Nephron (organoid): ENCODE measurements around the gene NIM1K.

Experiments used
- H3K27ac Mint-ChIP-seq, 3 experiments: 2 replicates each; pipeline ENCODE4 v1.8.0; 2020; ENCODE audit warnings: mixed read lengths in 3 of 3, mild to moderate bottlenecking in 2 of 3, moderate library complexity in 1 of 3
- H3K27me3 Mint-ChIP-seq: 2 replicates; pipeline ENCODE4 v1.8.0; 2021; ENCODE audit warnings: low read depth, mild to moderate bottlenecking, moderate library complexity, mixed read lengths
- H3K36me3 Mint-ChIP-seq: 2 replicates; pipeline ENCODE4 v1.8.0; 2020; ENCODE audit warnings: low read depth, mixed read lengths
- H3K4me1 Mint-ChIP-seq: 2 replicates; pipeline ENCODE4 v1.8.0; 2020; ENCODE audit warnings: mixed read lengths
- H3K4me3 Mint-ChIP-seq, 3 experiments: 2 replicates each; pipeline ENCODE4 v1.8.0; 2020; ENCODE audit warnings: mild to moderate bottlenecking in 3 of 3, mixed read lengths in 3 of 3, moderate library complexity in 2 of 3
- H3K9me3 Mint-ChIP-seq: 2 replicates; pipeline ENCODE4 v1.8.0; 2020; ENCODE audit warnings: mixed read lengths
- TF ChIP-seq, protein P1 (sequence below), 3 experiments: fragments of 200-600 bp; sonication (generic); IDR thresholded peaks; one replicate each; pipeline ENCODE4 v1.5.0; 2021; ENCODE audit warnings: antibody characterized with exemption in 3 of 3; ENCODE audit not compliant: unreplicated experiment in 3 of 3

NIM1K gene

GRCh38 chr5:43191740-43192557 is at the start of gene NIM1K:
Gene NIM1K (plus strand): TSS chr5:43192225. CDS start chr5:43245776, 53,551 bp downstream.
- TF ChIP-seq, protein P1, sequence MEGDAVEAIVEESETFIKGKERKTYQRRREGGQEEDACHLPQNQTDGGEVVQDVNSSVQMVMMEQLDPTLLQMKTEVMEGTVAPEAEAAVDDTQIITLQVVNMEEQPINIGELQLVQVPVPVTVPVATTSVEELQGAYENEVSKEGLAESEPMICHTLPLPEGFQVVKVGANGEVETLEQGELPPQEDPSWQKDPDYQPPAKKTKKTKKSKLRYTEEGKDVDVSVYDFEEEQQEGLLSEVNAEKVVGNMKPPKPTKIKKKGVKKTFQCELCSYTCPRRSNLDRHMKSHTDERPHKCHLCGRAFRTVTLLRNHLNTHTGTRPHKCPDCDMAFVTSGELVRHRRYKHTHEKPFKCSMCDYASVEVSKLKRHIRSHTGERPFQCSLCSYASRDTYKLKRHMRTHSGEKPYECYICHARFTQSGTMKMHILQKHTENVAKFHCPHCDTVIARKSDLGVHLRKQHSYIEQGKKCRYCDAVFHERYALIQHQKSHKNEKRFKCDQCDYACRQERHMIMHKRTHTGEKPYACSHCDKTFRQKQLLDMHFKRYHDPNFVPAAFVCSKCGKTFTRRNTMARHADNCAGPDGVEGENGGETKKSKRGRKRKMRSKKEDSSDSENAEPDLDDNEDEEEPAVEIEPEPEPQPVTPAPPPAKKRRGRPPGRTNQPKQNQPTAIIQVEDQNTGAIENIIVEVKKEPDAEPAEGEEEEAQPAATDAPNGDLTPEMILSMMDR (IDR thresholded peaks at IDR 0.05; ENCODE audit: unreplicated experiment in 3 of 3) = no peak
- no peak within 1 kb of the TSS for H3K27ac Mint-ChIP-seq
- no peaks in the 10 kb centered on the region for H3K9me3 Mint-ChIP-seq
- H3K4me1 Mint-ChIP-seq = peaks cover 15% of the 10 kb centered on the region
- H3K4me3 Mint-ChIP-seq = peak within 1 kb of the TSS; percentile 81 to 85 (median 83)
- H3K36me3 Mint-ChIP-seq = no peaks in the 10 kb centered on the region
- H3K27me3 Mint-ChIP-seq = peaks cover 52% of the 10 kb centered on the region

DNA sequence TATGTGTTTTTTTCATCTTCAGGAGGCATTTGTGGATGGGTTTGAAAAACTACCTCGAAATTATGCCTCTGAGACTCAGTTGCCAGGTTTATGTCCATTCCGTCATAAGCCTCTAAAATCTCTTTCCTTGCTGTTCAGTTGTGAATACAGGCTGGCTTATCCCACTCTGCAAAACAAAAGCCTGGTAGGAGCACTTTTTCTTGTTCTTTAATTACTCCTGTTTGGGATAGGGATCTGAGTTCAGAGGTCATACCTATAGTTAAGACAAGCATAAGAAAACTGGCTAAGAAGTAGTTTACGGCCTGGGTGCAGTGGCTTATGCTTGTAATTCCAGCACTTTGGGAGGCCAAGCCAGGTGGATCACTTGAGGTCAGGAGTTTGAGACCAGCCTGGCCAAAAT is 47.0 kb upstream of the NIM1K start:
- no peaks in the 10 kb centered on the region for H3K9me3 Mint-ChIP-seq
- H3K36me3 Mint-ChIP-seq = peaks cover 56% of the 10 kb centered on the region
- TF ChIP-seq, protein P1 (IDR thresholded peaks at IDR 0.05; ENCODE audit: unreplicated experiment in 3 of 3) = no peak
- H3K4me1 Mint-ChIP-seq = no peaks in the 10 kb centered on the region
- no peak overlapping the region for H3K27ac Mint-ChIP-seq
- no peak overlapping the region for H3K4me3 Mint-ChIP-seq
- no peaks in the 10 kb centered on the region for H3K27me3 Mint-ChIP-seq

DNA sequence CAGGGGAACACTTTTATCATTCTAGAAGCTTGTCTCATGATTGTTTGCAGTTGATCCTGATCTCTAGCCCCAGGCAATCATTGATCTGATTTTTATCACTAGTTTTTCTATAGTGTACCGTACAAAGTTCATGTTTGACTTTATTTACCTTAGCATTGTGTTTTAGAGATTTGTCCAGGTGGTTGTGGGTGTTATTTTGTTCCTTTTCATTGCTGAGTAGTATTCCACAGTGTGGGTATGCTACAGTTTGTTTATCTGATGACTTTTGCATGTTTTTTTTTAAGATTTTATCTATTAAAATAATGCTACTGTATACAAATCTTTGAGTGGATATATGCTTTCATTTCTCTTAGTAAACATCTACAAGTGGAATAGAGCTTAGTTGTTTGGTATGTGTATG is 45.1 kb upstream of the NIM1K start:
- H3K27me3 Mint-ChIP-seq = no peaks in the 10 kb centered on the region
- H3K4me3 Mint-ChIP-seq = no peak overlapping the region
- H3K4me1 Mint-ChIP-seq = no peaks in the 10 kb centered on the region
- no peak overlapping the region for H3K27ac Mint-ChIP-seq
- TF ChIP-seq, protein P1 (IDR thresholded peaks at IDR 0.05; ENCODE audit: unreplicated experiment in 3 of 3) = no peak
- H3K36me3 Mint-ChIP-seq = peaks cover 41% of the 10 kb centered on the region
- H3K9me3 Mint-ChIP-seq = no peaks in the 10 kb centered on the region

DNA sequence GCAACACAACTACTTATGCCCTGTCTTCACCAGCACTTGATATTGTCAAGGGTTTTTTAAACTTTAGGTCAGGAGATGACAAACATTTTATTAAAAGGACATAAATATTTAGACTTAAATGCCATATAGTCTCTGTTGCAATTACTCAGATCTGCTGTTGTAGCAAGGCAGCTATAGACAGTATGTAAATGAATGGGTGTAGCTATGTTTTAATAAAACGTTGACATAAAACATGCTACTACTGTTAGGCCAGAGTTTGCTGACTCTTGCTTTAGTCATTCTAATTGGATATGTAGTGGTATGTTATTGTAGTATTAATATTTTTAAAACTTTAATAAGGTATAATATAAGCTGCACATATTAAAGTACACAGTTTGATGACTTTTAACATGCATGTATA is 43.6 kb upstream of the NIM1K start:
- Mint-ChIP-seq H3K36me3 (peaks cover 42% of the 10 kb centered on the region), H3K27ac (no peak overlapping the region)

DNA sequence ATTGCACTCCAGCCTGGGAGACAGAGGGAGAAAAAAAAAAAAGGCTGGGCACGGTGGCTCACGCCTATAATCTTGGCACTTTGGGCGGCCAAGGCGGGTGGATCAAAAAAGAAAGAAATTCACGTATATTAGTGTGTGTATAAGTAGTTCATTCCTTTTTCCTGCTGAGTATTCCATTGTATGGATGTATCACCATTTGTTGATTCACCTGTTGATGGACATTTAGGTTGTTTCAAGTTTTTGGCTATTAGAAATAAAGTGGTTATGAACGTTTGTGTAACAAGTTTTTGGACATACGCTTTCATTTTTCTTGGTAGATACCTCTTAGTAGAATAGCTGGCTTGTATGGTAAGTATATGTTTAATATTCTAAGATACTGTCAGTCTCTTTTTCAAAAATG is 42.8 kb upstream of the NIM1K start:
- no peaks in the 10 kb centered on the region for H3K4me1 Mint-ChIP-seq
- TF ChIP-seq, protein P1 (IDR thresholded peaks at IDR 0.05; ENCODE audit: unreplicated experiment in 3 of 3) = no peak
- no peak overlapping the region for H3K27ac Mint-ChIP-seq
- no peaks in the 10 kb centered on the region for H3K27me3 Mint-ChIP-seq
- no peaks in the 10 kb centered on the region for H3K9me3 Mint-ChIP-seq
- H3K36me3 Mint-ChIP-seq = peaks cover 39% of the 10 kb centered on the region
- H3K4me3 Mint-ChIP-seq = no peak overlapping the region

More for the DNA sequence above, 43.6 kb upstream of the NIM1K start:
- Mint-ChIP-seq H3K4me1 (no peaks in the 10 kb centered on the region), H3K9me3 (no peaks in the 10 kb centered on the region), H3K27me3 (no peaks in the 10 kb centered on the region), H3K4me3 (no peak overlapping the region)
- TF ChIP-seq, protein P1 (IDR thresholded peaks at IDR 0.05; ENCODE audit: unreplicated experiment in 3 of 3) = no peak

DNA sequence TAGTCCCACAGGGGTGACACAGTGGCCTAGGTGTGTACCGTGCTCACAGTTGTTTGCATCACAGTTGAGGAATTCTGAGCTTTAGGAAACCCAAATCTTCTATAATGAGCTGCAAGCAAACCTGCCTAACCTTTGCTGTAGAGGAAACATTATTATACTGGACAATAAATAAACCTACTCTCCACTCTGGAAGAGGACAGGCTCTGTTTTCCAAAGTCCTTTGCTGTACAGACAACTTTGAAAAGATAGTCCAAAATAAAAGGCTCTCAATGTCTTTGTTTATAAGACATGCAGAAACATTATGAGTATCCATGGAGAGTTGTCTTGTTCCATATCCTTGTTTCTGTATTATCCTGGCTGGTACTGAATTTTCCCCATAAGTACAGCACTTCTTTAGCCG is 42.0 kb upstream of the NIM1K start:
- no peak overlapping the region for H3K27ac Mint-ChIP-seq
- peaks cover 30% of the 10 kb centered on the region for H3K36me3 Mint-ChIP-seq
- TF ChIP-seq, protein P1 (IDR thresholded peaks at IDR 0.05; ENCODE audit: unreplicated experiment in 3 of 3) = no peak
- H3K4me3 Mint-ChIP-seq = no peak overlapping the region
- no peaks in the 10 kb centered on the region for H3K27me3 Mint-ChIP-seq
- H3K4me1 Mint-ChIP-seq = no peaks in the 10 kb centered on the region
- H3K9me3 Mint-ChIP-seq = no peaks in the 10 kb centered on the region
